Renal cortical epithelial cell (primary cell): ENCODE data around the gene IGF2. TPM values are rescaled to one million over a fixed set of nuclear protein-coding genes. Genes with fewer than 3 reads are reported as not detected.

Experiments used
- DNase-seq: peaks from one replicate; pipeline ENCODE4 v3.0.0-alpha.2; 2011; ENCODE audit warnings: low read depth
- total RNA-seq: library from RNA; depleted of rRNA; stranded (reverse); fragments of >200 nt; gene quantifications from 2 replicates; pipeline ENCODE4 v1.2.3, GENCODE V29; 2014

The IGF2 gene
- total RNA-seq, 1 donor from 2014 or later = 0.75 TPM

- DNase-seq = no peak
These were observed 14.5 kb upstream of the IGF2 start for GRCh38 chr11:2153581-2154194.

DNA sequence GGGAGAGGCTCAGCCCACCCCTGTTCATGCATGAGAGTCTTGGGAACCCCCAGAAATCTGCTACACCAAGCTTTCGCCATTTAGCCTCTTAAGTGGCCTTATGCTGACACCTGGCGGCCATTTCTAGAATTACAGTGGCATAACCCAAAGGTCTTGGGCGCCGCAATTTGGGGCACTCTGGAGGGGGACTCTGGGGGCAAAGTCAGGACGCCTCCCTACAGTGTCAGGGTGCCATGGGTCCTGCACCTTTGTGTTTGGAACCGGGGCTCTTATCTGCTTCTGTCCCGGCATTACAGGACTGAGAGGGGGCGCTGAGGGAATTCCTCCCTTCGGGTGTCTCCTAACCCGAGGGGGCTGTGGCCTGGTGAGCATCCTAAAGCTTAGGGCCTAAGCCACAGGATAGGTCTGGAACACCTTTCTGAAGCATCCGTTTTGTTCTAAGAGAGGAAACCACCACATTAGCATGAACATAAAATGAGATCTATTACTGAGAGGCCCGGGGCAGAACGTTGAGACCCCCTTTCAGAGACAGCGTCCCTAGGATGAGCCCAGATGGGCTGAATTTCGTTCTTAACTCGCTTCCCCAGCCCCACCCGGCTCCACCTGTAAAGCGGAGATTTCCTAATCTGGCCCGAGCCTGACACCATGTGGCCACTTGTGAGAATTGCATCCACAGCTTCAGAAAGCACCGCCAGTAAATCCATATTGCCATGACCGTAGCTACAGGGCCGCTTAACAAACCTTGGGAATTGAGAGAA is 12.5 kb upstream of the IGF2 start:
- DNase-seq = peak; percentile 50

DNA sequence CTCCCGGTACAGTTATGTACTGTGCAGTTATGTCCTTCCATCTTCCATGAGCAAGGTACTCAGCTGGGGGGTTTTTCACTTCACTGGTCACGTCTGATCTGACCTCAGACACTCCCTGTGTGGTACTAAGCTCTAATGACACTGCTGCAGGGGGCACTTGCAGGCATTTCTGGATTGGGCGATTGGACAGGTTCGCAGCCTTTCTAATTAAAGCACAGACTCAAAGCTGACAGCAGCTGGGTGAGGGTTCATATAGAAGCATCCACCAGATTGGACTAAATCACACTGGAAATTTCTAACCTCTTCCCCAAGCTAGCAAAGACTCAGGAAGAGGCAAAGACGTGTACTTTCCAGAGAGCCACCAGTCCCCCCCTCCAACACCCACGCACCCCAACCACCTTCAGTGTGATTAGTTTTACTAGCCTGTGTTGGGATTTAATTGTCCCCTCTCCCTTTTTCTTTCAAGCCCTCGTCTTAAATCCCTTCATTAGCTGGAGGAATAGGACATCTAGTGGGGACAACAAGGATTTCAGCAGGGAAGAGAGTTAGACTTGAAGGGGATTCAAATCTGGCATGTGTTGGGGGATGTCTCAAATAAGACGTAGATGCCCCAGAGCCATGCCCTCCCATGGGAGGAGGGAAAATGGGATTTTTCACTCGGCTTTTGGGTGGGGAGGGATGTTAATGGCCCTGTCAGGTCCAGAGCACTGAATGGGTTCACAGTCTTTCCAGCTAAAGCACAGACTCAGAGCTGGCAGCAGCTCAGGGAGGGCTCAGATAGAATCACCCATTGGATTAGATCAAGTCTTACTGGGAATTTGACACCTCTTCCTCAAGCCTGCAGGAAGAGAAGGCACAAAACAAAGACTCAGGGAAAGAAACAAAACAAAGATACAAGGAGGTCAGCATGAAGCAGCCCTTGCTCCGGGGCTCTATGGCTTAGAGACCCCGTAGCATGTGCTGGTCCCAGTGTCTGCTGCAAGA is 11.0 kb upstream of the IGF2 start:
- peak; percentile 62 for DNase-seq

DNA sequence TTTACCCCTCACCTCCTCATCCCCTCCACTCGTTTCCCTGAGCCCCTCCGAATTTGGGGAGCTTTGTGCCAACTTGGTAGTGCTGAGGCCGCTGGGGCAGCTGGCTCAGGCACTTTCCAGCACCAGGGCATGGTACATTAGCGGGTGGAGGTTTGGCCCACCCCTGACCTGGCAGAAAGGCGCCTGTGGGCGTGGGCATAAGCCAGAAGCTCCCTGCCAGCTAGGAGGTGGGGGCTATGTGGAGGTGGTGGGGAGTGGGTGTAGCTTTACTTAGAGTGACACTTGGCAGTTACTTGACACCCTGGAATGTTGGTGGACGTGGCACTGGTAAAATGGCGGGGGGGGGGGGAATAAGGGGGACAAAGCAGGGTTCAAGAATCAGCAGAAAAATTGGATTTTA is 10.3 kb upstream of the IGF2 start:
- no peak for DNase-seq

DNA sequence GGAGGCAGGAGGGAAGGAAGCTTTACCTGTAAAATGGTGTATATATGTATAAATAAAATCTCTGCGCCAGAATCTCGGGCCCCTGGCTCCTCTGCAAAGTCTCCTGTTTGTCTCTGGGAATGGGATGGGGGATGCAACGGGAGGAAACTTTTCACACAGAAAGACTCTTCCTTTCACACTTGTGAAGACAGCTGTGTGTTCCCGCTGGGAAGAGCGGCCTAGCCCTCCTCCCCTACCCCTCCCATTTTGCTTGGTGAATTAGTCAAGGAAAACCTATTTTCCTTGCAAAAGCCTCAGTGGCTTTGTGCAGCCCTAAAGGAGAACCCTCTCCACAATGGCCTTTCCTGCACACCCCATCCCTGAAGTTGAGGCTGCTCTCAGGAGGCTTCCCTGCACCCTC is 9.4 kb upstream of the IGF2 start:
- no peak for DNase-seq

DNA sequence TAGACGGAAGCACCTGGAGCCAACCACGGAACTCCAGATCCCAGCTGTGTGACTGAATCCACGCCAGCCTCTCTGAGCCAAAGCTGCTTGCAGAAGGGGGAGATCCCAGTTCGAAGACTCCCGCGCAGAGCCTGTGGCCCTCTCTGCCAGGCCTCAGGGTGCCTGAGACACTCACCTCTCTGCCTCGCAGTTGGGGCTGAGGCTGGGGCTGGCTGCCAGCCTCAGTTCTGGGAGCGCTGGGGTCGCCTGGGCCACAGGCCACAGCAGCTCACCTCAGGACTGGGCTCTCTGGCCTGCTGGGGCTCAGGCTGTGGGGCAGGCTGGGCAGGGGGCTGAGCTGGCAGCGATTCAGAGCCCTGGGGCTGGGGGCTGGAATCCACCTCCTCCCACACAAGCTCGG is 8.2 kb upstream of the IGF2 start:
- no peak for DNase-seq

DNA sequence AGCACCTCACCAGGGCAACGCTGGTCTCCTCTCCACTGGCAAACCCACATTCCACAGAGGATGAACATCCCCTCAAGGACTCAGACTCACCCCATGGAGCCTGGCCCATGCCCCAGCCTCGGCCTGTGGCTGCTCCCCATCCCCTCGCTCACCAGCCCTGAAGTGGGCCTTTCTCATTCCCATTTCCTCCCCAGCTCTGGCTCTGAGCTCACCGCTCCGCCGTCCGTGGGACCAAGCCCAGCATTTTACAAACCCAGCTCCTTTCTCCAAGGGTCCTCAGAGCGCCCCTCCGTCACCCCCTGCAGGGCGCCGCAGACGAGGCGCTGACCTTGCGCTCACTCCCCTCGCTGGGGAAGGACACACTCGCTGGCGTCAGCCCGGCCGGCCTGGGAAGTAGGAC is 6.9 kb upstream of the IGF2 start:
- DNase-seq = no peak

- no peak for DNase-seq
These were observed 5.5 kb upstream of the IGF2 start for GRCh38 chr11:2144544-2145248.

DNA sequence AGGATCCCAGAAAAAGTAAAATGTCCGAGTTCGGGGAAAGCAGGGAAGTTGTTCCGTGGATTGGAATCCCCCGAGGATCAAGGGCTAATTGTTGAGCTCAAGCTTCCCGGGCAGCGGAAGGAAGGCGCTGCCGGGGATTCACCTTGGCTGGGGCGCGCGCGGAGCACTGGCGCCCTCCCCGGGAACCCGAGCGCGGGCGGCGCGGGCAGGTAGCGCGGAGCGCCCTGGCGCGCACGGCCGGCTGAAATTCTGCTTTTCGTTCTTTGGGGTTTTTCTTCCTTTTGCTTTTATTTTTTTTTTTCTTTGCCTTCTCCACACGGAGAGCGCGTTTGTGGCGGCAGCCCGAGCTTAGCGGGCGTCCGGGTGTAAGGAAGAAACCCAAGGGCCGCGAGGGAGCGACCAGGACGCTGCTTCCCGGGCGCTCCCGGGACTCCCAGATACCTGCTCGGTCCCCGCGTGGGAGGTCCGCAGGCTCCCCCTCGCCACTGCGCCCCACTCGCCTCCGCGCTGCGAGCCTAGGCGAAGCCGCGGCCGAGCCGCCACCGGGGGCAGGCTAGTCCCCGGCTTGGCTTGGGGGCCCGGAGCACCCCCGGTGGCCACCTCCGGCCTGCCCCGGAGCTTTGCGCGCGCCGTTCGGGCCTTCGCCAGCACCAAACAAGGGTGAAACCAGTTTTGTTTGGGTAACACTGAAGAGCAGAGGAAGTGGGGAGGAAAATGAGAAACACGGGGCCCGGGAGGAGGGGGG is 4.8 kb upstream of the IGF2 start:
- no peak for DNase-seq

- no peak for DNase-seq
These were observed 4.2 kb upstream of the IGF2 start for GRCh38 chr11:2143477-2143798.

- DNase-seq = peak; percentile 48
These were observed 3.6 kb upstream of the IGF2 start for GRCh38 chr11:2142762-2143202.

GRCh38 chr11:2142300-2142759 is 3.1 kb upstream of the IGF2 start:
- DNase-seq = peak; percentile 47

GRCh38 chr11:2140411-2141400 is 1.5 kb upstream of the IGF2 start:
- DNase-seq = no peak

- no peak for DNase-seq
These were observed 590 bp upstream of the IGF2 start for GRCh38 chr11:2139621-2140337.

DNA sequence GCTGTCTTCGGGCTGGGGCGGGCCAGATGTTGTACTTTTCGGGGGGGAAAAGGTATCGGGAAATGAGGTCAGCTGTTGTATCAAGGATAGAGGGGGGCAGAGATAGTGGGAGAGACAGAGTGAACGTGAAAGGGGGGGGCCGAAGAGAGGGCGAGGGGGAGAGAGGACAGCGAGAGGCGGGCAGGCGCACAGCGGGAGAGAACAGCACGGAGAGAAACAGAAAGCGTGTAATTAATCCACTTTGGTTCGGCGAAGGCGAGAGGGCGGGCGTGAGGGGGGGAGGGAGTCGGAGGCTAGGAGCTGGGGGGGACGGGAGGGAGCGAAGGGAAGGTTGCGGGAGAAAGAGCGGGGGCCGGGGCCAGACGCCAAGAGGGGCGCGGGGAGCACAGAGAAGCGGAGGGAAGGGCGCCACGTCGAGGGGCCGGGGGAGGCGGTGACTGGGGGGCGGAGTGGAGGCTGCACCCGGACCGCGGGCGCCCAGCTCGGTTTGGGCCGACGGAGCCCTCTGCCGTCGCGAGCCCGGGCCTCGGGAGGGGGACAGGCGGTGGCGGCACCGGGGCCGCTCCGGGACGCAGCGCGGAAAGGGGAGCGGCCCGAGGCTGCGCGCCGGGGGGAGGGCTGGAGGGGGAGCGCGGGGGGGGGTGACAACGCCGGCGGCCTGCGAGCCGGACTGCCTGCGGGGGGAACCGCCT is 612 bp downstream of the IGF2 start:
- DNase-seq = no peak

GRCh38 chr11:2138068-2138430 is 1.1 kb downstream of the IGF2 start:
- DNase-seq = no peak

GRCh38 chr11:2137202-2138067 is 1.8 kb downstream of the IGF2 start:
- DNase-seq = peak; percentile 22

- no peak for DNase-seq
These were observed 2.3 kb downstream of the IGF2 start for GRCh38 chr11:2136952-2137201.
